ENCODE data around the gene NEURL1B. TPM values are rescaled to one million over a fixed set of nuclear protein-coding genes. Genes with fewer than 3 reads are reported as not detected.

NEURL1B gene
- polyA plus RNA-seq, 1 donor from 2014 or later, result 12.7 TPM

GRCh38 chr5:172712610-172713009 lies 71.5 kb downstream of the NEURL1B start:
- no peak overlapping the region for H2AFZ ChIP-seq (ENCODE audit: low read depth, low read length)
- H3K9ac ChIP-seq (ENCODE audit: low read length), result peak overlapping the region; percentile 1
- H4K20me1 ChIP-seq (ENCODE audit: insufficient read depth), result no peaks in the 10 kb centered on the region
- TF ChIP-seq REST (IDR thresholded peaks at IDR 0.05; ENCODE audit: borderline replicate concordance), result no peak
- no peak for TF ChIP-seq RAD21 (conservative IDR thresholded peaks at IDR 0.05)
- TF ChIP-seq CTCF (IDR thresholded peaks at IDR 0.05; ENCODE audit: poor library complexity, severe bottlenecking), result no peak
- no peak for TF ChIP-seq POLR2AphosphoS5 (IDR thresholded peaks at IDR 0.05)
- TF ChIP-seq EP300 (conservative IDR thresholded peaks at IDR 0.05; ENCODE audit: poor library complexity, severe bottlenecking), result no peak
- no peak overlapping the region for H3K27ac ChIP-seq (ENCODE audit: low read length)
- H3K27me3 ChIP-seq (ENCODE audit: insufficient read depth, low read depth, low read length), result no peaks in the 10 kb centered on the region
- no peaks in the 10 kb centered on the region for H3K9me2 ChIP-seq (ENCODE audit: insufficient read depth, low read length)
- no peak overlapping the region for H3K4me3 ChIP-seq (ENCODE audit: low read length)
- H3K79me2 ChIP-seq (replicated peaks; ENCODE audit: insufficient read depth, low read length), result no peaks in the 10 kb centered on the region
- no peaks in the 10 kb centered on the region for H3K36me3 ChIP-seq (ENCODE audit: insufficient read depth, low read length)
- H3K4me2 ChIP-seq (ENCODE audit: low read length), result no peak overlapping the region
- H3F3A ChIP-seq (ENCODE audit: insufficient read depth, low read length, poor library complexity, severe bottlenecking), result no peaks in the 10 kb centered on the region
- H3K9me3 ChIP-seq (ENCODE audit: low read length), result no peaks in the 10 kb centered on the region

- TF ChIP-seq EZH2 (IDR thresholded peaks at IDR 0.05; ENCODE audit: borderline replicate concordance, insufficient read depth, low read length, poor library complexity, severe bottlenecking), result no peak
- TF ChIP-seq SMC3 (conservative IDR thresholded peaks at IDR 0.05; ENCODE audit: poor library complexity), result peak; percentile 99
- TF ChIP-seq REST (IDR thresholded peaks at IDR 0.05; ENCODE audit: borderline replicate concordance), result no peak
- peak; percentile 99 for TF ChIP-seq RAD21 (conservative IDR thresholded peaks at IDR 0.05)
- TF ChIP-seq CTCF (IDR thresholded peaks at IDR 0.05; ENCODE audit: poor library complexity, severe bottlenecking), result peak; percentile 97
- TF ChIP-seq EP300 (conservative IDR thresholded peaks at IDR 0.05; ENCODE audit: poor library complexity, severe bottlenecking), result no peak
- TF ChIP-seq POLR2AphosphoS5 (IDR thresholded peaks at IDR 0.05), result no peak
- peak; percentile 20 for TF ChIP-seq MXI1 (conservative IDR thresholded peaks at IDR 0.05; ENCODE audit: poor library complexity, severe bottlenecking)
- Histone ChIP-seq H3F3A (ENCODE audit: insufficient read depth, low read length, poor library complexity, severe bottlenecking) (no peaks in the 10 kb centered on the region), H3K9me3 (ENCODE audit: low read length) (no peaks in the 10 kb centered on the region), H3K79me2 (replicated peaks; ENCODE audit: insufficient read depth, low read length) (no peaks in the 10 kb centered on the region), H4K20me1 (ENCODE audit: insufficient read depth) (no peaks in the 10 kb centered on the region), H3K4me2 (ENCODE audit: low read length) (no peak overlapping the region), H3K36me3 (ENCODE audit: insufficient read depth, low read length) (no peaks in the 10 kb centered on the region), H2AFZ (ENCODE audit: low read depth, low read length) (no peak overlapping the region), H3K4me3 (ENCODE audit: low read length) (no peak overlapping the region), H3K9ac (ENCODE audit: low read length) (no peak overlapping the region), H3K9me2 (ENCODE audit: insufficient read depth, low read length) (no peaks in the 10 kb centered on the region), H3K27ac (ENCODE audit: low read length) (no peak overlapping the region), H3K27me3 (ENCODE audit: insufficient read depth, low read depth, low read length) (no peaks in the 10 kb centered on the region)
Observed at GRCh38 chr5:172713113-172713808, 72.2 kb downstream of the NEURL1B start.
